Ovary (tissue), 9 donors: Measurements from ENCODE around the gene ST3GAL5. TPM values are rescaled to one million over a fixed set of nuclear protein-coding genes. Genes with fewer than 3 reads are reported as not detected.

ENCODE experiments used
- DNase-seq, 5 donors: peaks; one replicate each; pipeline ENCODE4 v3.0.0-alpha.2; 2019 to 2020
- H3K27ac ChIP-seq, 2 donors: fragments of 200-600 bp; one replicate each; pipeline versions ENCODE4 v1.5.1 to v1.8.0; 2019 to 2022
- H3K27me3 ChIP-seq: fragments of 200-600 bp; one replicate; pipeline ENCODE4 v1.8.0; 2022
- H3K36me3 ChIP-seq: fragments of 200-600 bp; sonication (generic); one replicate; pipeline ENCODE4 v1.5.1; 2019
- H3K4me1 ChIP-seq: one replicate; pipeline ENCODE4 v1.8.1; 2013; ENCODE audit warnings: mild to moderate bottlenecking, moderate library complexity; ENCODE audit not compliant: insufficient read depth
- H3K4me3 ChIP-seq: fragments of 200-600 bp; sonication (generic); one replicate; pipeline ENCODE4 v1.5.1; 2017
- H3K9me3 ChIP-seq, 2 donors: fragments of 200-600 bp in 1 of 2; sonication (generic) in 1 of 2; one replicate each; pipeline versions ENCODE4 v1.5.1 to v1.8.1; 2013 to 2019; ENCODE audit warnings: mild to moderate bottlenecking in 1 of 2, moderate library complexity in 1 of 2
- CTCF ChIP-seq, 3 donors: fragments of 450-650 bp in 2 of 3; fragments of 200-600 bp in 1 of 3; IDR thresholded peaks; one replicate each; pipeline versions ENCODE4 v1.5.1 to v1.8.0; 2016 to 2022; ENCODE audit warnings: antibody characterized with exemption in 3 of 3, mild to moderate bottlenecking in 1 of 3
- EP300 ChIP-seq: sonication (generic); formaldehyde crosslinking; IDR thresholded peaks from one replicate; pipeline ENCODE4 v1.6.1; 2017; ENCODE audit warnings: antibody characterized with exemption
- POLR2A ChIP-seq: fragments of 450-650 bp; IDR thresholded peaks from one replicate; pipeline ENCODE4 v1.6.1; 2017; ENCODE audit warnings: antibody characterized with exemption, mild to moderate bottlenecking, moderate library complexity
- WGBS, 3 donors: extraction: QIAGEN DNeasy Blood & Tissue Kit in 1 of 3; methylation state at CpG; one replicate each; pipeline versions ENCODE4 v1.1.5 to v1.1.7; 2013 to 2017; 5-methylcytosine and 5-hydroxymethylcytosine counted together
- intact Hi-C, 4 donors: fragments of 100-400 bp; cut with DNase I; formaldehyde crosslinking; loops; one replicate each; pipeline versions ENCODE4 v1.11.0 to v1.15.1; 2022 to 2023
- polyA plus RNA-seq, 2 donors: library from polyadenylated mRNA; stranded (reverse); fragments of 200-250 nt in 1 of 2; fragments of 350-450 nt in 1 of 2; fragmentation: Illumina TruSeq in 1 of 2; extraction: RNeasy Lipid Tissue Mini Kit (QIAGEN cat#74804) in 1 of 2; gene quantifications; one replicate each; pipeline ENCODE4 v1.2.3, GENCODE V29; 2013 to 2014
- total RNA-seq, 7 donors: library from RNA; depleted of rRNA in 2 of 7; stranded (reverse); fragments of >200 nt in 2 of 7; fragmentation: NEBNext Ultra II Directional in 3 of 7; extraction: Animal tissue kit (Norgen Biotek cat#: 25700) in 3 of 7; gene quantifications; one replicate each; pipeline versions ENCODE4 v1.1.0 to v1.2.4, GENCODE V29; 2016 to 2023
- donor health status: DM: no; HTN: no; CAD: no; lungs with moderate emphysema.
- donor health status: DM: no; HTN: no; CAD: no.
- donor health status: Bipolar disorder and iron deficiency.
- donor health status: DM: yes; HTN: yes; CAD: no.
- donor health status: DM: no; HTN: no; CAD: no.
- donor health status: DM: yes; HTN: yes; CAD: no.

ST3GAL5 gene
- total and polyA plus RNA-seq, 9 donors = 11.6 to 52.7 (median 22.2) TPM

GRCh38 chr2:85791704-85792565 lies 96.9 kb downstream of the ST3GAL5 start:
- peaks cover 40% of the 10 kb centered on the region for H3K4me1 ChIP-seq
- no peak for TF ChIP-seq POLR2A
- H3K36me3 ChIP-seq = no peaks in the 10 kb centered on the region
- 43 to 58% (median 53%) methylated on average over 22 of the region's 22 CpGs for WGBS, 3 donors
- H3K4me3 ChIP-seq = no peak overlapping the region
- no peaks in the 10 kb centered on the region for H3K9me3 ChIP-seq
- H3K27ac ChIP-seq = peak overlapping the region in 1 of 2 donors; percentile 41
- intact Hi-C loops = no loop called here
- DNase-seq = peak; percentile 39 to 78 (median 52)
- no peaks in the 10 kb centered on the region for H3K27me3 ChIP-seq

GRCh38 chr2:85790499-85791188 lies 98.1 kb downstream of the ST3GAL5 start:
- DNase-seq = peak in 1 of 5 donors; percentile 11
- Histone ChIP-seq H3K36me3 (no peaks in the 10 kb centered on the region), H3K9me3 (no peaks in the 10 kb centered on the region), H3K27ac (no peak overlapping the region), H3K4me3 (no peak overlapping the region), H3K4me1 (peaks cover 33% of the 10 kb centered on the region), H3K27me3 (no peaks in the 10 kb centered on the region)
- TF ChIP-seq POLR2A (no peak), EP300 (no peak), CTCF (IDR thresholded peaks at IDR 0.05) (no peak)
- intact Hi-C loops = no loop called here
- WGBS, 3 donors = 68 to 82% (median 81%) methylated on average over 12 of the region's 12 CpGs

- no peak overlapping the region for H3K4me3 ChIP-seq
- 86 to 95% (median 86%) methylated on average over 4 of the region's 4 CpGs for WGBS, 3 donors
- intact Hi-C loops = no loop called here
- H3K4me1 ChIP-seq = peaks cover 32% of the 10 kb centered on the region
- H3K27ac ChIP-seq = no peak overlapping the region
- H3K27me3 ChIP-seq = no peaks in the 10 kb centered on the region
- DNase-seq = no peak
- no peaks in the 10 kb centered on the region for H3K9me3 ChIP-seq
- no peak for TF ChIP-seq CTCF (IDR thresholded peaks at IDR 0.05)
- TF ChIP-seq EP300 = no peak
- no peak for TF ChIP-seq POLR2A
- H3K36me3 ChIP-seq = no peaks in the 10 kb centered on the region
These were observed 98.8 kb downstream of the ST3GAL5 start for GRCh38 chr2:85790032-85790431.

GRCh38 chr2:85789271-85789670 lies 99.5 kb downstream of the ST3GAL5 start:
- Histone ChIP-seq H3K9me3 (no peaks in the 10 kb centered on the region), H3K36me3 (no peaks in the 10 kb centered on the region), H3K27ac (no peak overlapping the region), H3K27me3 (no peaks in the 10 kb centered on the region), H3K4me3 (no peak overlapping the region), H3K4me1 (peaks cover 27% of the 10 kb centered on the region)
- intact Hi-C loops = no loop called here
- TF ChIP-seq EP300 (no peak), POLR2A (no peak), CTCF (IDR thresholded peaks at IDR 0.05) (no peak)
- 90 to 96% (median 92%) methylated on average over 5 of the region's 5 CpGs for WGBS, 3 donors
- no peak for DNase-seq

- Histone ChIP-seq H3K4me1 (peaks cover 23% of the 10 kb centered on the region), H3K36me3 (no peaks in the 10 kb centered on the region), H3K4me3 (no peak overlapping the region), H3K9me3 (no peaks in the 10 kb centered on the region), H3K27me3 (no peaks in the 10 kb centered on the region), H3K27ac (no peak overlapping the region)
- intact Hi-C loops = no loop called here
- TF ChIP-seq CTCF (IDR thresholded peaks at IDR 0.05) (no peak), POLR2A (no peak), EP300 (no peak)
- DNase-seq = peak in 1 of 5 donors; percentile 15
- 76 to 92% (median 87%) methylated on average over 3 of the region's 3 CpGs for WGBS, 3 donors
These were observed 100.2 kb downstream of the ST3GAL5 start for GRCh38 chr2:85788603-85789002.
